PC-9 (cell line): Measurements from ENCODE around the gene ERBB4. TPM values are rescaled to one million over a fixed set of nuclear protein-coding genes. Genes with fewer than 3 reads are reported as not detected.

ENCODE experiments used
- BruUV-seq: library from RNA; stranded (reverse); fragments of 400-500 nt; replicated peaks from 2 replicates; lab custom pipeline; 2021; lab: Mats Ljungman, UMichigan
- CTCF ChIA-PET: fragments of 300-600 bp; sonication (Branson Sonifier 250); formaldehyde crosslinking; loops from one replicate; lab custom pipeline; 2022; ENCODE audit warnings: antibody characterized with exemption; lab: Charles Lee
- POLR2A ChIA-PET: fragments of 300-600 bp; sonication (Branson Sonifier 250); formaldehyde crosslinking; loops from one replicate; lab custom pipeline; 2022; ENCODE audit warnings: antibody characterized with exemption; ENCODE audit not compliant: unreplicated experiment; lab: Charles Lee
- DNase-seq, 2 experiments: peaks; one replicate each; pipeline versions ENCODE4 v3.0.0 to v3.0.0-alpha.2; 2015 to 2022; ENCODE audit warnings: mixed read lengths in 1 of 2
- H2AFZ ChIP-seq: fragments of 200-600 bp; sonication (generic); 2 replicates; pipeline ENCODE4 v1.8.1; 2017; ENCODE audit warnings: antibody characterized with exemption
- H3F3A ChIP-seq: fragments of 200-600 bp; sonication (generic); 2 replicates; pipeline ENCODE4 v1.8.1; 2017; ENCODE audit warnings: antibody characterized with exemption, mild to moderate bottlenecking, low read depth; ENCODE audit not compliant: insufficient read depth
- H3K27ac ChIP-seq: fragments of 200-600 bp; sonication (generic); 2 replicates; pipeline ENCODE4 v1.6.1; 2016; ENCODE audit warnings: mixed run types
- H3K27me3 ChIP-seq: fragments of 200-600 bp; sonication (generic); 2 replicates; pipeline ENCODE4 v1.6.1; 2016; ENCODE audit warnings: low read depth, mixed run types; ENCODE audit not compliant: insufficient read depth
- H3K36me3 ChIP-seq: fragments of 200-600 bp; sonication (generic); 2 replicates; pipeline ENCODE4 v1.6.1; 2016; ENCODE audit warnings: low read depth, mixed run types
- H3K4me1 ChIP-seq: fragments of 200-600 bp; sonication (generic); replicated peaks from 2 replicates; pipeline ENCODE4 v1.6.1; 2016; ENCODE audit warnings: mixed run types; ENCODE audit not compliant: insufficient read depth
- H3K4me2 ChIP-seq: fragments of 200-600 bp; sonication (generic); 2 replicates; pipeline ENCODE4 v1.6.1; 2017; ENCODE audit warnings: mixed run types
- H3K4me3 ChIP-seq: fragments of 200-600 bp; sonication (generic); 2 replicates; pipeline ENCODE4 v1.6.1; 2016; ENCODE audit warnings: mixed run types
- H3K79me2 ChIP-seq: fragments of 200-600 bp; sonication (generic); 2 replicates; pipeline ENCODE4 v1.6.1; 2017; ENCODE audit warnings: low read depth, mixed run types
- H3K9me2 ChIP-seq: fragments of 200-600 bp; sonication (generic); 2 replicates; pipeline ENCODE4 v1.8.1; 2017; ENCODE audit warnings: mild to moderate bottlenecking; ENCODE audit not compliant: insufficient read depth
- H3K9me3 ChIP-seq: fragments of 200-600 bp; sonication (generic); 2 replicates; pipeline ENCODE4 v1.8.1; 2016; ENCODE audit warnings: low read depth; ENCODE audit not compliant: insufficient read depth
- H4K20me1 ChIP-seq: fragments of 200-600 bp; sonication (generic); 2 replicates; pipeline ENCODE4 v1.8.1; 2017; ENCODE audit not compliant: insufficient read depth
- EZH2 ChIP-seq: fragments of 200-600 bp; sonication (generic); IDR thresholded peaks from 2 replicates; pipeline ENCODE4 v1.8.0; 2017; ENCODE audit warnings: antibody characterized with exemption, low read depth
- intact Hi-C: fragments of 100-400 bp; cut with micrococcal nuclease; formaldehyde crosslinking; loops from one replicate; pipeline ENCODE4 v1.10.0; 2022; ENCODE audit not compliant: unreplicated experiment
- total RNA-seq: library from RNA; stranded (reverse); gene quantifications from 2 replicates; pipeline ENCODE4 v1.2.3, GENCODE V29; 2021
- TF ChIP-seq, protein P1 (sequence below): fragments of 200-600 bp; sonication (generic); conservative IDR thresholded peaks from 2 replicates; pipeline ENCODE4 v1.6.1; 2017; ENCODE audit warnings: mixed run types, antibody characterized with exemption, mild to moderate bottlenecking, moderate library complexity

Gene ERBB4
- total RNA-seq, 1 experiment from 2014 or later: not detected

DNA sequence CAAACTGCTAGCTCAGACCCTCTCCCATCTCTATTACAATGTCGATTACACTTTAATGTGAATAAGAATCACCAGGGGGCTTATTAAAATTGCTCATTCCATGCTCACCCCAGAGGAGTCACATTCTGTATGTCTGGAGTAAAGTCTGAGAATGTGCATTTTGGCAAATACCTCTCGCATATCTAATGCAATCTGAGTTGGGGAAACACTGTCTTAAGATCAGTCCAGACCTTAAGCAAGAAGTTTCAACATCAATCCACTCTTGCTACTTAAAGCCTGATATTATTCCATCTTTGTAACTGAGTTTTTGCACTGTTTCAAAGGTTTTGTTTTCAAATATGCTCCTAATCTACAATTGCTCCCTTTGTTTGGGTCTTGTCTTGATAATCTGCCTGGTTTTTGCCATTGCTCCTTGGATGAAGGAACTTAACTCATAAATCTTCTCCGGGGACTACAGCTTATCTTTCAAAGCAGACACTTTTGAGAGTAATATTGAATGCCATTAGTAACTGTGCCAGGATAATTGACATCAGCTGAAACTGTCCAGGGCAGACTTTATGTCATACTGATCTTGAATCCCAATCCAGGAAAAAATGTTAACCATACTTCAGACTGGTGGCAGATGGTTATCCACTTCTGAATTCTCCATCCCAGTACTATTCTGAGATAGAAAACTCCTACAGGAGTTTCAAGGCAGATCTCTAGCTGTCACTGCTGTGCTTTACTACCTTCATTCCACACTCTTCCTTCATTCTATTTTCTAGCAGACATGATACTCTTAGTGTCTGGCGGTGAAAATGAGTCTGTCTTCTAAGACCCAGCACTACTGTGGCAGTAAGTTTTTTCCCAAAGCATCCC is 200.9 kb downstream of the ERBB4 start:
- H3F3A ChIP-seq: no peaks in the 10 kb centered on the region
- no peaks in the 10 kb centered on the region for H3K36me3 ChIP-seq
- no peaks in the 10 kb centered on the region for H3K27me3 ChIP-seq
- DNase-seq: no peak
- no peak overlapping the region for H3K27ac ChIP-seq
- intact Hi-C loops: no loop called here
- H2AFZ ChIP-seq: no peak overlapping the region
- H3K9me3 ChIP-seq: no peaks in the 10 kb centered on the region
- H3K4me2 ChIP-seq: no peak overlapping the region
- TF ChIP-seq, protein P1, sequence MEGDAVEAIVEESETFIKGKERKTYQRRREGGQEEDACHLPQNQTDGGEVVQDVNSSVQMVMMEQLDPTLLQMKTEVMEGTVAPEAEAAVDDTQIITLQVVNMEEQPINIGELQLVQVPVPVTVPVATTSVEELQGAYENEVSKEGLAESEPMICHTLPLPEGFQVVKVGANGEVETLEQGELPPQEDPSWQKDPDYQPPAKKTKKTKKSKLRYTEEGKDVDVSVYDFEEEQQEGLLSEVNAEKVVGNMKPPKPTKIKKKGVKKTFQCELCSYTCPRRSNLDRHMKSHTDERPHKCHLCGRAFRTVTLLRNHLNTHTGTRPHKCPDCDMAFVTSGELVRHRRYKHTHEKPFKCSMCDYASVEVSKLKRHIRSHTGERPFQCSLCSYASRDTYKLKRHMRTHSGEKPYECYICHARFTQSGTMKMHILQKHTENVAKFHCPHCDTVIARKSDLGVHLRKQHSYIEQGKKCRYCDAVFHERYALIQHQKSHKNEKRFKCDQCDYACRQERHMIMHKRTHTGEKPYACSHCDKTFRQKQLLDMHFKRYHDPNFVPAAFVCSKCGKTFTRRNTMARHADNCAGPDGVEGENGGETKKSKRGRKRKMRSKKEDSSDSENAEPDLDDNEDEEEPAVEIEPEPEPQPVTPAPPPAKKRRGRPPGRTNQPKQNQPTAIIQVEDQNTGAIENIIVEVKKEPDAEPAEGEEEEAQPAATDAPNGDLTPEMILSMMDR: no peak
- TF ChIP-seq EZH2: no peak
- ChIA-PET POLR2A (no interaction called here), CTCF (no interaction called here)
- no TSS peak for BruUV-seq
- no peak overlapping the region for H3K4me3 ChIP-seq
- no peaks in the 10 kb centered on the region for H3K9me2 ChIP-seq
- no peaks in the 10 kb centered on the region for H3K4me1 ChIP-seq
- H3K79me2 ChIP-seq: no peaks in the 10 kb centered on the region
- no peaks in the 10 kb centered on the region for H4K20me1 ChIP-seq

DNA sequence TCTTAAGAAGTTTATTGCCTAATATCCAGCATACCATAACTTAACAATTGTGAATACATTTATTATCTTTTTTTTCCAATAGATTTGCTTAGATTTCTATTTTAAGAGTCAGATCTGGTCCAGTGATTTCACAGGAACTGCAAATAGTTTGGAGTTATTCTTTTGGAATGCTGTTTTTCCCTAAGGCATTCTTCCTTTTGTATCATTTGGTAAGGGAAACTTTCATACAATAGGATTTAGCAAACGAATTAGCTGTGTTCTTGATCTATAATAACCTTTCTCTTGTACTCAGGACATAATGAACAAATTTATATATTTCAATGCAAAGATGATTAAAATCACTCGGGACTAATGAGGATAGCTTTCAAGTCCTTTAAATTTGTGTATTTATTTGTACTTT is 201.6 kb downstream of the ERBB4 start:
- no peak for DNase-seq

DNA sequence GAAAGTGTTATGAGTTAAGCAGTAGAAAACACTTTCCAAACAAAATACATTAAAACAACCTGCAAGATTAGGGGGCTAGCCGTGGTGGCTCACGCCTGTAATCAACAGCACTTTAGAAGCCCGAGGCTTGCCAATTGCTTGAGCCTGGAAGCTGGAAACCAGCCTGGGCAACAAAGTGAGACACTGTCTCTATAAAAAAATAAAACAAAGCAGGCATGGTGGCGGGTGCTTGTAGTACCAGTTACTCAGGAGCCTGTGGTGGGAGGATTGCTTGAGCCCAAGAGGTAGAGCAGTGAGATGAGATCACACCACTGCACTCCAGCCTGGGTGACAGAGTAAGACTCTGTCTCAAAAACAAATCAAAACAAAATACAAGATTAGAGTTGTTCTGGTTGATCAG is 208.3 kb downstream of the ERBB4 start:
- no peaks in the 10 kb centered on the region for H3K27me3 ChIP-seq
- ChIA-PET POLR2A (no interaction called here), CTCF (no interaction called here)
- H3K27ac ChIP-seq: no peak overlapping the region
- intact Hi-C loops: no loop called here
- no peaks in the 10 kb centered on the region for H3F3A ChIP-seq
- no peaks in the 10 kb centered on the region for H3K36me3 ChIP-seq
- no peaks in the 10 kb centered on the region for H4K20me1 ChIP-seq
- no peaks in the 10 kb centered on the region for H3K4me1 ChIP-seq
- DNase-seq: no peak
- no peak for TF ChIP-seq EZH2
- TF ChIP-seq, protein P1: no peak
- BruUV-seq: no TSS peak
- H2AFZ ChIP-seq: no peak overlapping the region
- no peak overlapping the region for H3K4me3 ChIP-seq
- no peaks in the 10 kb centered on the region for H3K9me2 ChIP-seq
- no peaks in the 10 kb centered on the region for H3K9me3 ChIP-seq
- no peaks in the 10 kb centered on the region for H3K79me2 ChIP-seq
- no peak overlapping the region for H3K4me2 ChIP-seq

More for the DNA sequence above, 201.6 kb downstream of the ERBB4 start:
- Histone ChIP-seq H3K79me2 (no peaks in the 10 kb centered on the region), H3K9me3 (no peaks in the 10 kb centered on the region), H3K4me3 (no peak overlapping the region), H3K27me3 (no peaks in the 10 kb centered on the region), H2AFZ (no peak overlapping the region), H3F3A (no peaks in the 10 kb centered on the region), H3K4me2 (no peak overlapping the region), H3K36me3 (no peaks in the 10 kb centered on the region), H4K20me1 (no peaks in the 10 kb centered on the region), H3K4me1 (no peaks in the 10 kb centered on the region), H3K27ac (no peak overlapping the region), H3K9me2 (no peaks in the 10 kb centered on the region)
- CTCF ChIA-PET: no interaction called here
- intact Hi-C loops: no loop called here
- BruUV-seq: no TSS peak
- no peak for TF ChIP-seq EZH2
- TF ChIP-seq, protein P1: no peak
- POLR2A ChIA-PET: no interaction called here
